AG10803 (cell line): ENCODE data around the gene RAET1G.
"Not testable (repeated sequence)": the region's sequence is repeated elsewhere in the genome, so short reads cannot be mapped to it uniquely, and the experiment has no call there.

Source experiments
- DNase-seq: peaks from one replicate; pipeline ENCODE4 v3.0.0; 2010; ENCODE audit warnings: low read depth
- H3K4me3 ChIP-seq: 2 replicates; pipeline ENCODE4 v1.5.1; 2011; ENCODE audit warnings: mild to moderate bottlenecking, low read length, control low read depth
- TF ChIP-seq, protein P1 (sequence below): conservative IDR thresholded peaks from 2 replicates; pipeline ENCODE4 v1.5.1; 2011; ENCODE audit warnings: mild to moderate bottlenecking, low read length, control low read depth, inconsistent platforms

RAET1G gene, protein sequence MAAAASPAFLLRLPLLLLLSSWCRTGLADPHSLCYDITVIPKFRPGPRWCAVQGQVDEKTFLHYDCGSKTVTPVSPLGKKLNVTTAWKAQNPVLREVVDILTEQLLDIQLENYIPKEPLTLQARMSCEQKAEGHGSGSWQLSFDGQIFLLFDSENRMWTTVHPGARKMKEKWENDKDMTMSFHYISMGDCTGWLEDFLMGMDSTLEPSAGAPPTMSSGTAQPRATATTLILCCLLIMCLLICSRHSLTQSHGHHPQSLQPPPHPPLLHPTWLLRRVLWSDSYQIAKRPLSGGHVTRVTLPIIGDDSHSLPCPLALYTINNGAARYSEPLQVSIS

DNA sequence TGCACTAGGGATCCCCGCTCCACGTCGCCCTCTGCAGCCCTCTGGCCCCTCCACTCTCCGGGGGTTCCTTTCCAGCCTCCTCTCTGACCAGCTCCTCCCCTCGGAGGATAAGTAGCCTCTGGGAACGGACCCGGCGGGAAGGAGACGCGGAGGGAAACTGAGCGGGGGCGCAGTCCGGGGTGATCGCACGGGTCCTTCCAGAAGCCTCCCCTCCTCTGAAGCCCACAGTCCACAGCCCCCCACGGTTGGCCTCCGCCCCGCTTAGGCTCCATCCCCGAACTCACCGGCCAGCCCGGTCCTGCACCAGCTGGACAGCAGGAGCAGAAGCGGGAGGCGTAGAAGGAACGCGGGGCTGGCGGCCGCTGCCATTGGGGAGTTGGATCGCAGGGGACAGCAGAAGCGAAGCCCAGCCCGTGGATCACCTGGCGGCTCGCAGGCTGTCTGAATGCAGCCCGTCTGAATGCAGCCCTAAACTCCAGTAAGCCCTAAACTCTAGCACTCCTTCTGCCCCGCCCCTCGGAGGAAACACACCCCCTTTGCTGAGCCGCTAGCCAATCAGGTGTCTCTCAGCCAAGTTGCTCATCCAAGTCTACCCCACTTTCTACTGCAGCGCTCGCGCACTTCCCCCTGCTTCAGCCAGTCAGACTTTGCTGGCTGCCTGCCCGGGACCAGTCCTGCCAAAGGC, at the start of gene RAET1G:
TSS of gene RAET1G (minus strand) at position 480 of the 685 bp plus-strand sequence. CDS start at position 369, 111 bp downstream.
- TF ChIP-seq, protein P1, sequence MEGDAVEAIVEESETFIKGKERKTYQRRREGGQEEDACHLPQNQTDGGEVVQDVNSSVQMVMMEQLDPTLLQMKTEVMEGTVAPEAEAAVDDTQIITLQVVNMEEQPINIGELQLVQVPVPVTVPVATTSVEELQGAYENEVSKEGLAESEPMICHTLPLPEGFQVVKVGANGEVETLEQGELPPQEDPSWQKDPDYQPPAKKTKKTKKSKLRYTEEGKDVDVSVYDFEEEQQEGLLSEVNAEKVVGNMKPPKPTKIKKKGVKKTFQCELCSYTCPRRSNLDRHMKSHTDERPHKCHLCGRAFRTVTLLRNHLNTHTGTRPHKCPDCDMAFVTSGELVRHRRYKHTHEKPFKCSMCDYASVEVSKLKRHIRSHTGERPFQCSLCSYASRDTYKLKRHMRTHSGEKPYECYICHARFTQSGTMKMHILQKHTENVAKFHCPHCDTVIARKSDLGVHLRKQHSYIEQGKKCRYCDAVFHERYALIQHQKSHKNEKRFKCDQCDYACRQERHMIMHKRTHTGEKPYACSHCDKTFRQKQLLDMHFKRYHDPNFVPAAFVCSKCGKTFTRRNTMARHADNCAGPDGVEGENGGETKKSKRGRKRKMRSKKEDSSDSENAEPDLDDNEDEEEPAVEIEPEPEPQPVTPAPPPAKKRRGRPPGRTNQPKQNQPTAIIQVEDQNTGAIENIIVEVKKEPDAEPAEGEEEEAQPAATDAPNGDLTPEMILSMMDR, result no peak
- DNase-seq, result peak; percentile 90
- peak within 1 kb of the TSS; percentile 76 for H3K4me3 ChIP-seq

DNA sequence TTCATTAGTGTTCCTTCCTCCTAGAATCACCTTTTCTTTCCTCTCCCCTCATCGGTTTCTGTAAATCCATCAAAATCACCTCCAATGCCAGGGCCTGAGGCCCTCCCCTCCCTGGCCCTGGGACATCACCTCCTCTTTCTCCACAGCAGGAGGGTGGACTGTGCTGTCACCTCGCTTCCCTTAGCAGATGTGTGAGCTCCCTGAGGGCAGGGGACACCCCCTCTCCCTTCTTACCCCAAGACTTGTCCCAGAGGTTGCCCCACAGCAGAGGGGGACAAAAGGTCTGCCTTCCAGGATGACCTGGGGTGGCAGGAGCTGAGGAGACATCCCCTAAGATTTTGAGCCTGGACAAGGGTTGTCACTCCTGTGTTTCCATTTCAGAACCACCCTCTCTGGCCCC, 46.7 kb upstream of the RAET1G start:
- DNase-seq, result no peak
- no peak overlapping the region for H3K4me3 ChIP-seq
- TF ChIP-seq, protein P1, result no peak

DNA sequence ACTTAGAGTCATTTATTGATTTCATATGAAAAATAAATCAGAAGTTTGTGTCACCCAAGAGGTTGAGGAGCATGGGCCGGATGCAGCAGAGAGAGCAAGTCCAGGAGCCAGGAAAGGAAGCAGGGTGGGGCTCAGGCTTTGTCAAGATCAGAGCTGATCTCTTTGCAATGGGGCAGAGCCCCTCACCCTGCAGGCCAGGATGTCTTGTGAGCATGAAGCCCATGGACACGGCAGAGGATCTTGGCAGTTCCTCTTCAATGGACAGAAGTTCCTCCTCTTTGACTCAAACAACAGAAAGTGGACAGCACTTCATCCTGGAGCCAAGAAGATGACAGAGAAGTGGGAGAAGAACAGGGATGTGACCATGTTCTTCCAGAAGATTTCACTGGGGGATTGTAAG, 46.0 kb upstream of the RAET1G start:
- not testable (repeated sequence) for DNase-seq, H3K4me3 ChIP-seq

DNA sequence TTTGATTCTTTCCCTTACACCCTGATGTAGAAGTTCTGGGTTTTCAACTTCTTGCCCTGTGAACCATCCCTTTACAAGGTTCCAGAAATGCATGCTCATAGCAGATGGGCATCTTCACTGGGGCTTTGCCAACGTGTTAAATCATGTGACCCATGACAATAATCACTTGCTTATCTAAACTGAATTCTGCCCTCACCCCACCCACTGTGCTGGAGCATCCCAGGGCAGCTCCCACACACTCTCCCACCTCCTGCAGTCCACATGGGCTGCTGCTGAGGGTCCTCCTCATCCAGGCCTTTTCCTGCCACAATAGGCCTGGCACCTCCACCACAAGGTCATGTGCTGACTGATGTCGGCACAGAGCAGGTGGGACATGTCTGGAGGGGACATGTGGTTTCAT, 45.1 kb upstream of the RAET1G start:
- not testable (repeated sequence) for DNase-seq, H3K4me3 ChIP-seq

DNA sequence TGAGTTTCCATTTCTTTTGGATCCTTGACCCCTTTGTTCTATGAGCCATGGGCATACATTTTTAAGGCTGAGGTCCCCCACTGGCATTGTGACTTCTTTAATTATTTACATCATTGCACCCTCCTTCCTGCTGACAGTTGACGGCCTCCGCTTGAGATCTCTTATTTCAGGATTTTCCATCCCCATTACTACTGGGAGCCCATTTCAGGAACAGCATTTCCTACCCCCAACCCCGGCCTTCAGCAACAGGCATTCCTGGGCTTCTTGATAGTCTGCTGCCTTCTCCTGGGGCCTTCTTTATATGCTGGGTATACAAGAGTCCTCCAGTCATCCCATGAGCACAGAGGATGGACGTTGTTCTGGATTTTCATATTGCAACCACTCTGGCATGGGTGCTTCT, 44.7 kb upstream of the RAET1G start:
- DNase-seq, result no peak
- H3K4me3 ChIP-seq, result no peak overlapping the region
- TF ChIP-seq, protein P1, result no peak

DNA sequence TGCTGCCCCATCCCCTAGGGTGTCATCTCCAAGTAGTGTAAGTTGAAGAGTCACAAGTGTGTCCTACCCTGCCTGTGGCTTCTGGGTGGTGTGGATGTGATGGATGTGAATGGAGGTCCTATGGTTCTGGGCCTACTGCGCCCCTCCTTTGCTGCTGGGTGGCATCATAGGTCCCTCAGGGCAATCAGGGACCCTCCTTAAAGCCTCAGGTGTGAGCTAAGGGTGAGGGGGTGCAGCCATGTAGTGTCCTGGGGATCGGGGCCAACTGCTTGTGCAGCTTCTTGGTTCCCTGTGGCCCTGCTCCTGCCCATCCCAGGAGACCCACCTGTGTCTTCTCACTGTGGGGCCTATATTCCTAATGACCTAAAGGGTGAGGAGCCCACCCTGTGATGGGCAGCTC, 43.4 kb upstream of the RAET1G start:
- H3K4me3 ChIP-seq, DNase-seq: not testable (repeated sequence)

DNA sequence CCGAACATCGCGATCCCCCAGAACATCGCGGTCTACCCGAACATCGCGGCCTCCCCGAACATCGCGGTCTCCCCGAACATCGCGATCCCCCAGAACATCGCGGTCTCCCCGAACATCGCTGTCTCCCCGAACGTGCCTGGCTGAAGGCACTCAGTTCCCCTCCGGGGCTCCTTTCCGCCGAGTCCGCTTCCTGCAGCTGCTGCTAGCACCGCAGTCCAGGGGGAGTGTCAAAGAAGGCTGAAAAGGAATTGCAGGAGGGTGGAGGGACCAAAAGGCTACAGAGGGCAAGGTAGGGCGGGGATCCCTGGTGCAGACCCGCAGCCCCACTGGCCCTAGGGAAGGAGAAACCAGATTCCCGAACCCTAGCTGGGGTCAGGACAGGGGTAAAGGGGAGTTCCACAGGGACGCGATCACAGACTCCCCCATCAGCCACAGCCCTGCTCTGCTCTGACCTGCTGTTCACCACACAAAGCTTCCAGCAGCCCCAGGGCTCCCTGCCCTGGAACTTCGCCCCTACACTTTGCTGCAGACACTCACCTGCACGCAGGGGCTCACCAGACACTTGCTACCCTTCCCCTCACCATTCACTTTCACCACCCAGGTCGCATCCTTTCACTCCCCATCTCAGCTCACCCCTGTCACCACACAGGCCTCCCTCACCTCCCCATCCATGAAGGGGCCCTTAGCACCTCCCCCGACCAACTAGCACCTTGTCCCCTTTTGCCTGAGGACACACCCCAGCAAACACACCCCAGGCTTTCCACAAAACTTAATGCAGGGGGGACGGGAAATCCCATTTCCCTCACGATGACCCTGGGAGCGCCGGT, 42.5 kb upstream of the RAET1G start:
- TF ChIP-seq, protein P1, result no peak
- peak overlapping the region; percentile 67 for H3K4me3 ChIP-seq
- no peak for DNase-seq

DNA sequence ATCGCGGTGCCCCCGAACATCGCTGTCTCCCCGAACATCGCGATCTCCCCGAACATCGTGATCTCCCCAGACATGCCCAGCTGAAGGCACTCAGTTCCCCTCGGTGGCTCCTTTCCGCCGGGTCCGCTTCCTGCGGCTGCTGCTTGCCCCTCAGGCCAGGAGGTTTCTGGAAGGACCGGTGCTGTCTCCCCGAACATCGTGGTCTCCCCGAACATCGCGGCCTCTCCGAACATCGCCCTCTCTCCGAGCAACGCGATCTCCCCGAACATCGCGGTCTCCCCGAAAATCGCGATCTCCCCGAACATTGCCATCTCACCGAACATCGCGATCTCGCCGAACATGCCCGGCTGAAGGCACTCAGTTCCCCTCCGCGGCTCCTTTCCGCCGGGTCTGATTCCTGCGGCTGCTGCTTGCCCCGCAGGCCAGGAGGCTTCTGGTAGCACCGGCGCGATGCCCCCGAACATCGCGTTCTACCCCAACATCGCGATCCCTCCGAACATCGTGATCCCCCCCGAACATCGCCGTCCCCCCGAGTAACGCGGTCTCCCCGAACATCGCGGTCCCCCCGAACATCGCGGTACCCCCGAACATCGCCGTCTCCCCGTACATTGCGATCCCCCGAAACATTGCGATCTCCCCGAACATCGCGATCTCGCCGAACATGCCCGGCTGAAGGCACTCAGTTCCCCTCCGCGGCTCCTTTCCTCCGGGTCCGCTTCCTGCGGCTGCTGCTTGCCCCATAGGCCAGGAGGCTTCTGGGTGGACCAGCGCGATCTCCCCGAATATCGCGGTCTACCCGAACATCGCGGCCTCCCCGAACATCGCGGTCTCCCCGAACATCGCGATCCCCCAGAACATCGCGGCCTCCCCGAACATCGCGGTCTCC, 41.6 kb upstream of the RAET1G start:
- TF ChIP-seq, protein P1, result no peak
- H3K4me3 ChIP-seq, result peak overlapping the region; percentile 67
- DNase-seq, result peak; percentile 28
